ENCODE results near the gene SQSTM1. TPM values are rescaled to one million over a fixed set of nuclear protein-coding genes. Genes with fewer than 3 reads are reported as not detected.
"Not testable (repeated sequence)": the region's sequence is repeated elsewhere in the genome, so short reads cannot be mapped to it uniquely, and the experiment has no call there.

SQSTM1 gene
- polyA plus RNA-seq, 1 experiment, result 366 TPM

DNA sequence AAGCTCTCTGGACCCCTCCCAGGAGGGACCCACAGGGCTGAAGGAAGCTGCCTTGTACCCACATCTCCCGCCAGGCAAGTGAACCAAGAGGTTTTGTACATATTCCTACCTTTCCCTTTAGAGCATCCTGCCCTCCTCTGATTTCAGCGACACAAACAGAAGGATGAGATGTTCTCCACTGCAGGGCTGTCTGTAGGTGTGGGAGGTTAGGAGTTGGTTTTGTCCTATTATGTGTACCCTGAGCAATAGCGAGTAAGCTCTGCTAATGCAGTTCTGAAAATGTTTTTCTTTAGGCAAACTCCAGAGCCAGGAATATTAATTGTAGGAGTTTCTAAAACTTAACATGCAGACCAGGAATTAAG lies 13.0 kb downstream of the SQSTM1 start:
- Histone ChIP-seq H3K9me3 (ENCODE audit: control insufficient read depth, insufficient read depth, low read length) (peaks cover 5% of the 10 kb centered on the region), H3K27ac (ENCODE audit: low read depth, low read length) (no peak overlapping the region), H3K4me3 (ENCODE audit: low read depth, low read length) (no peak overlapping the region), H3K27me3 (ENCODE audit: control insufficient read depth, insufficient read depth, low read length) (no peaks in the 10 kb centered on the region)
- POLR2A ChIA-PET, result no interaction called here
- TF ChIP-seq, protein P1, sequence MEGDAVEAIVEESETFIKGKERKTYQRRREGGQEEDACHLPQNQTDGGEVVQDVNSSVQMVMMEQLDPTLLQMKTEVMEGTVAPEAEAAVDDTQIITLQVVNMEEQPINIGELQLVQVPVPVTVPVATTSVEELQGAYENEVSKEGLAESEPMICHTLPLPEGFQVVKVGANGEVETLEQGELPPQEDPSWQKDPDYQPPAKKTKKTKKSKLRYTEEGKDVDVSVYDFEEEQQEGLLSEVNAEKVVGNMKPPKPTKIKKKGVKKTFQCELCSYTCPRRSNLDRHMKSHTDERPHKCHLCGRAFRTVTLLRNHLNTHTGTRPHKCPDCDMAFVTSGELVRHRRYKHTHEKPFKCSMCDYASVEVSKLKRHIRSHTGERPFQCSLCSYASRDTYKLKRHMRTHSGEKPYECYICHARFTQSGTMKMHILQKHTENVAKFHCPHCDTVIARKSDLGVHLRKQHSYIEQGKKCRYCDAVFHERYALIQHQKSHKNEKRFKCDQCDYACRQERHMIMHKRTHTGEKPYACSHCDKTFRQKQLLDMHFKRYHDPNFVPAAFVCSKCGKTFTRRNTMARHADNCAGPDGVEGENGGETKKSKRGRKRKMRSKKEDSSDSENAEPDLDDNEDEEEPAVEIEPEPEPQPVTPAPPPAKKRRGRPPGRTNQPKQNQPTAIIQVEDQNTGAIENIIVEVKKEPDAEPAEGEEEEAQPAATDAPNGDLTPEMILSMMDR (IDR thresholded peaks at IDR 0.05; ENCODE audit: low read depth, low read length), result no peak
- CTCF ChIA-PET, result no interaction called here
- no peak for DNase-seq (ENCODE audit: low read depth, low spot score)

DNA sequence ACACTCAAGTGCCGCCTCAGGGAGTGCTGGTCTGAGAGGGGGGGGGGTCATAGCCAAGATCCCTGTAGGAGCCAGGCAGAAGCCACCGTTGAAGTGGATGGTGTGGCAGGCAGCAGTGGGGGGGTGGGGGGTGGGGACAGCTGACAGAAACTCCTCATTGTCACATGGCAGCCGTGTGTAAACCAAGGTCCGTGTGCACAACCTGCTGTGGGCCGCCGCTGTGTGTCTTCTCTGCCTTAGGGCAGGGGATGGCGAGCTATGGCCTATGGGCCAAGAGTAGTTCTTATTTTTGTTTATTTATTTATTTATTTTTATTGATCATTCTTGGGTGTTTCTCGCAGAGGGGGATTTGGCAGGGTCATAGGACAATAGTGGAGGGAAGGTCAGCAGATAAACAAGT lies 13.4 kb downstream of the SQSTM1 start:
- CTCF ChIA-PET, result no interaction called here
- Histone ChIP-seq H3K4me3 (ENCODE audit: low read depth, low read length) (no peak overlapping the region), H3K27me3 (ENCODE audit: control insufficient read depth, insufficient read depth, low read length) (no peaks in the 10 kb centered on the region), H3K9me3 (ENCODE audit: control insufficient read depth, insufficient read depth, low read length) (peaks cover 2% of the 10 kb centered on the region), H3K27ac (ENCODE audit: low read depth, low read length) (peak overlapping the region; percentile 21)
- TF ChIP-seq, protein P1 (IDR thresholded peaks at IDR 0.05; ENCODE audit: low read depth, low read length), result no peak
- no peak for DNase-seq (ENCODE audit: low read depth, low spot score)
- POLR2A ChIA-PET, result no interaction called here

DNA sequence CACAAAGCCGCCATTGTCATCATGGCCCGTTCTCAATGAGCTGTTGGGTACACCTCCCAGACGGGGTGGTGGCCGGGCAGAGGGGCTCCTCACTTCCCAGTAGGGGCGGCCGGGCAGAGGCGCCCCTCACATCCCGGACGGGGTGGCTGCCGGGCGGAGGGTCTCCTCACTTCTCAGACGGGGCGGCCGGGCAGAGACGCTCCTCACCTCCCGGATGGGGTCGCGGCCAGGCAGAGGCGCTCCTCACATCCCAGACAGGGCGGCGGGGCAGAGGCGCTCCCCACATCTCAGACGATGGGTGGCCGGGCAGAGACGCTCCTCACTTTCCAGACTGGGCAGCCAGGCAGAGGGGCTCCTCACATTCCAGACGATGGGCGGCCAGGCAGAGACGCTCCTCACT lies 14.2 kb downstream of the SQSTM1 start:
- DNase-seq (ENCODE audit: low read depth, low spot score); H3K9me3 ChIP-seq (ENCODE audit: control insufficient read depth, insufficient read depth, low read length); H3K27ac ChIP-seq (ENCODE audit: low read depth, low read length); H3K4me3 ChIP-seq (ENCODE audit: low read depth, low read length); H3K27me3 ChIP-seq (ENCODE audit: control insufficient read depth, insufficient read depth, low read length); POLR2A ChIA-PET; CTCF ChIA-PET: not testable (repeated sequence)

DNA sequence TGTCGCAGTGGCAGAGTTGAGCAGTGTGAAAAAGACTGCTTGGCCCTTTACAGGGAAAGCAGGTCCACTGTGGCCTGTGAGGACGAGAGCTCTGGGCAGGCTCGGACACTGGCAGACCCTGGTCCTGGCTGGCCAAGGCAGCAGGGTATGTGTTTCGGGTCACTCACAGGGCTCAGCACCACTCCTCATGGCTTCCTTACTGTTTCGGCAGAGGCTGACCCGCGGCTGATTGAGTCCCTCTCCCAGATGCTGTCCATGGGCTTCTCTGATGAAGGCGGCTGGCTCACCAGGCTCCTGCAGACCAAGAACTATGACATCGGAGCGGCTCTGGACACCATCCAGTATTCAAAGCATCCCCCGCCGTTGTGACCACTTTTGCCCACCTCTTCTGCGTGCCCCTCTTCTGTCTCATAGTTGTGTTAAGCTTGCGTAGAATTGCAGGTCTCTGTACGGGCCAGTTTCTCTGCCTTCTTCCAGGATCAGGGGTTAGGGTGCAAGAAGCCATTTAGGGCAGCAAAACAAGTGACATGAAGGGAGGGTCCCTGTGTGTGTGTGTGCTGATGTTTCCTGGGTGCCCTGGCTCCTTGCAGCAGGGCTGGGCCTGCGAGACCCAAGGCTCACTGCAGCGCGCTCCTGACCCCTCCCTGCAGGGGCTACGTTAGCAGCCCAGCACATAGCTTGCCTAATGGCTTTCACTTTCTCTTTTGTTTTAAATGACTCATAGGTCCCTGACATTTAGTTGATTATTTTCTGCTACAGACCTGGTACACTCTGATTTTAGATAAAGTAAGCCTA lies 15.7 kb downstream of the SQSTM1 start:
- peak overlapping the region; percentile 57 for H3K27ac ChIP-seq (ENCODE audit: low read depth, low read length)
- ChIA-PET POLR2A (interaction anchor here (0.9 to 1.8 kb wide), 2 partner anchors 16 to 17 kb away, joined by 3 to 7 read pairs; partner anchors contain the start of gene SQSTM1), CTCF (no interaction called here)

DNA sequence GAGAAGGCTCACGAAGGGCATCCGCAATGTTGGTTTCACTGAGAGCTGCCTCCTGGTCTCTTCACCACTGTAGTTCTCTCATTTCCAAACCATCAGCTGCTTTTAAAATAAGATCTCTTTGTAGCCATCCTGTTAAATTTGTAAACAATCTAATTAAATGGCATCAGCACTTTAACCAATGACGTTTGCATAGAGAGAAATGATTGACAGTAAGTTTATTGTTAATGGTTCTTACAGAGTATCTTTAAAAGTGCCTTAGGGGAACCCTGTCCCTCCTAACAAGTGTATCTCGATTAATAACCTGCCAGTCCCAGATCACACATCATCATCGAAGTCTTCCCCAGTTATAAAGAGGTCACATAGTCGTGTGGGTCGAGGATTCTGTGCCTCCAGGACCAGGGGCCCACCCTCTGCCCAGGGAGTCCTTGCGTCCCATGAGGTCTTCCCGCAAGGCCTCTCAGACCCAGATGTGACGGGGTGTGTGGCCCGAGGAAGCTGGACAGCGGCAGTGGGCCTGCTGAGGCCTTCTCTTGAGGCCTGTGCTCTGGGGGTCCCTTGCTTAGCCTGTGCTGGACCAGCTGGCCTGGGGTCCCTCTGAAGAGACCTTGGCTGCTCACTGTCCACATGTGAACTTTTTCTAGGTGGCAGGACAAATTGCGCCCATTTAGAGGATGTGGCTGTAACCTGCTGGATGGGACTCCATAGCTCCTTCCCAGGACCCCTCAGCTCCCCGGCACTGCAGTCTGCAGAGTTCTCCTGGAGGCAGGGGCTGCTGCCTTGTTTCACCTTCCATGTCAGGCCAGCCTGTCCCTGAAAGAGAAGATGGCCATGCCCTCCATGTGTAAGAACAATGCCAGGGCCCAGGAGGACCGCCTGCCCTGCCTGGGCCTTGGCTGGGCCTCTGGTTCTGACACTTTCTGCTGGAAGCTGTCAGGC lies 16.6 kb downstream of the SQSTM1 start:
- Histone ChIP-seq H3K4me3 (ENCODE audit: low read depth, low read length) (no peak overlapping the region), H3K27me3 (ENCODE audit: control insufficient read depth, insufficient read depth, low read length) (no peaks in the 10 kb centered on the region), H3K9me3 (ENCODE audit: control insufficient read depth, insufficient read depth, low read length) (no peaks in the 10 kb centered on the region; the same call in 1 of the 2 replicates), H3K27ac (ENCODE audit: low read depth, low read length) (peak overlapping the region; percentile 73)
- TF ChIP-seq, protein P1 (IDR thresholded peaks at IDR 0.05; ENCODE audit: low read depth, low read length), result no peak
- no peak for DNase-seq (ENCODE audit: low read depth, low spot score)
- POLR2A ChIA-PET, result interaction anchor here (0.9 to 1.8 kb wide), 2 partner anchors 17 to 18 kb away, joined by 3 to 7 read pairs; partner anchors contain the start of gene SQSTM1
- CTCF ChIA-PET, result no interaction called here

More for the DNA sequence above, 15.7 kb downstream of the SQSTM1 start:
- Histone ChIP-seq H3K4me3 (ENCODE audit: low read depth, low read length) (no peak overlapping the region), H3K9me3 (ENCODE audit: control insufficient read depth, insufficient read depth, low read length) (no peaks in the 10 kb centered on the region; the same call in 1 of the 2 replicates), H3K27me3 (ENCODE audit: control insufficient read depth, insufficient read depth, low read length) (no peaks in the 10 kb centered on the region)
- DNase-seq (ENCODE audit: low read depth, low spot score), result no peak
- TF ChIP-seq, protein P1 (IDR thresholded peaks at IDR 0.05; ENCODE audit: low read depth, low read length), result no peak
